ENCODE measurements around the gene ARHGEF37. TPM values are rescaled to one million over a fixed set of nuclear protein-coding genes. Genes with fewer than 3 reads are reported as not detected.
A peak's percentile ranks its signal among the peaks of the same experiment; 100 is the strongest.

ARHGEF37 gene
- total and polyA plus RNA-seq, 9 of the 15 experiments (the other 6 are each of a cell fraction or from before 2014, with no cell fraction given), result 0.01 to 0.27 (median 0.05) TPM

DNA sequence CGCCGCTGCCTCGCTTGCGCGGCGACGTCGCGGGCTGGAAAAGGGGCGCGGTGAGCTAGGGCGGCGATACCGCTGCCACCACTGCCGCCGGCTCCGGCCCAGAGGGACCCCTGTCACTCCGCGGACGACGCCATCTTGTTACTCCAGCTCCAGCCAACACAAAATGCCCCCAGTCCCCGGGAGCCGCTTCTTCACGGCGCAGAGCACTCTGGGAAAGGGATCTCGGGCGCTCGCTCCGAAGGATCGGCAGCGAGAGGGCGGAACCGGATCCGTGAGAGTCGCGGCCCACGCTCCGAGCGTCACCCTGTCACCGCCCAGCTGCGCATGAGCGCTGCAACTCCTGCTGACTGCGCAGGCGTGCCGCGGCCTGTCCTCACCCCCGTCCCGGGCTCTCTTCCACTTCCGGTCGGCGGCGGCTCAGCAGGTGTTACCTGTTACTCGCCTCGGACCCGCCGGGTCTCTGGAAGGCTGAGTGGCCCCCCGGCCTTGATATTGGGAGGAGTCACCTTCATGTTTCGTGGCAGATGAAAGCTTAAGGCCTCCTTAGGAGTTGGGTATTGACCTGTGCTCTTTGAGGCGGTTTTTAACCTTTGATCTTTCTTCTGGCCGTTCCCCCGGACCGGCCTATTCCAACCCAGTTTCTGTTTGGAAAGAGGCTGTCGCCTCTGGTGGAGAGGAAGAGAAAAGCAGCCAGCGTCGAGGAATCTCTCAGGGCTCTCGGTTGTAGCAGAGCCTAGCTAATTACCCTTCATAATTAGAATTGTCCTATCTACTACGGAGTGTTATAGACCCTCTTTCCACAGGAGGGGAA lies 29.9 kb upstream of the ARHGEF37 start, which contains the start of gene CSNK1A1 (continued):
- TF ChIP-seq UBTF (IDR thresholded peaks at IDR 0.05; ENCODE audit: borderline replicate concordance in 1 of 2, low read depth in 2 of 2, low read length in 2 of 2) (peak; percentile 48 to 55; a peak in 2 of 4 replicates), ESRRA (IDR thresholded peaks at IDR 0.05; ENCODE audit: borderline replicate concordance, low read depth) (peak; percentile 60; the same call in 1 of the 2 replicates), POLR3G (IDR thresholded peaks at IDR 0.05; ENCODE audit: extremely low read depth, insufficient read length, insufficient replicate concordance) (no peak), CC2D1A (IDR thresholded peaks at IDR 0.05) (peak; percentile 85; the same call in 1 of the 2 replicates), TEAD4 (IDR thresholded peaks at IDR 0.05; ENCODE audit: low read length) (peak; percentile 75), TEAD4 (CRISPR knock-in tag; IDR thresholded peaks at IDR 0.05; ENCODE audit: borderline replicate concordance) (no peak), ZNF354B (CRISPR knock-in tag; IDR thresholded peaks at IDR 0.05) (no peak), TAF15 (IDR thresholded peaks at IDR 0.05; ENCODE audit: low read depth, low read length) (no peak), ZNF316 (IDR thresholded peaks at IDR 0.05) (peak; percentile 65), NCOA4 (IDR thresholded peaks at IDR 0.05; ENCODE audit: partially characterized antibody) (no peak), SMARCE1 (IDR thresholded peaks at IDR 0.05) (0 out of 2 replicates have a peak, but pooled peaks have one; percentile 13), MTA3 (IDR thresholded peaks at IDR 0.05; ENCODE audit: borderline replicate concordance) (peak; percentile 67; the same call in 1 of the 2 replicates), HEY1 (CRISPR knock-in tag; IDR thresholded peaks at IDR 0.05; ENCODE audit: borderline replicate concordance) (0 out of 2 replicates have a peak, but pooled peaks have one; percentile 21), CREB1 (IDR thresholded peaks at IDR 0.05) (peak; percentile 75), CREB1 (CRISPR knock-in tag; IDR thresholded peaks at IDR 0.05) (peak; percentile 88), MEF2D (tag; conservative IDR thresholded peaks at IDR 0.05; ENCODE audit: low read depth) (peak; percentile 12; the same call in 1 of the 2 replicates), SUPT5H (IDR thresholded peaks at IDR 0.05) (peak; percentile 91), RBFOX2 (IDR thresholded peaks at IDR 0.05; ENCODE audit: low read depth, low read length) (peak; percentile 100), ZNF699 (CRISPR knock-in tag; IDR thresholded peaks at IDR 0.05; ENCODE audit: insufficient replicate concordance) (no peak), ZFP1 (CRISPR knock-in tag; IDR thresholded peaks at IDR 0.05) (0 out of 2 replicates have a peak, but pooled peaks have one; percentile 3), ATF6 (CRISPR knock-in tag; IDR thresholded peaks at IDR 0.05) (0 out of 2 replicates have a peak, but pooled peaks have one; percentile 42)
- TF ChIP-seq, protein P1, sequence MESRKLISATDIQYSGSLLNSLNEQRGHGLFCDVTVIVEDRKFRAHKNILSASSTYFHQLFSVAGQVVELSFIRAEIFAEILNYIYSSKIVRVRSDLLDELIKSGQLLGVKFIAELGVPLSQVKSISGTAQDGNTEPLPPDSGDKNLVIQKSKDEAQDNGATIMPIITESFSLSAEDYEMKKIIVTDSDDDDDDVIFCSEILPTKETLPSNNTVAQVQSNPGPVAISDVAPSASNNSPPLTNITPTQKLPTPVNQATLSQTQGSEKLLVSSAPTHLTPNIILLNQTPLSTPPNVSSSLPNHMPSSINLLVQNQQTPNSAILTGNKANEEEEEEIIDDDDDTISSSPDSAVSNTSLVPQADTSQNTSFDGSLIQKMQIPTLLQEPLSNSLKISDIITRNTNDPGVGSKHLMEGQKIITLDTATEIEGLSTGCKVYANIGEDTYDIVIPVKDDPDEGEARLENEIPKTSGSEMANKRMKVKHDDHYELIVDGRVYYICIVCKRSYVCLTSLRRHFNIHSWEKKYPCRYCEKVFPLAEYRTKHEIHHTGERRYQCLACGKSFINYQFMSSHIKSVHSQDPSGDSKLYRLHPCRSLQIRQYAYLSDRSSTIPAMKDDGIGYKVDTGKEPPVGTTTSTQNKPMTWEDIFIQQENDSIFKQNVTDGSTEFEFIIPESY (CRISPR knock-in tag; IDR thresholded peaks at IDR 0.05), result peak; percentile 3; the same call in 1 of the 2 replicates

Data from K562 (cell line).